Suprapubic skin (tissue), 4 donors: ENCODE measurements around the gene OR6C65.

Experiments
- POLR2A ChIP-seq, 2 donors: fragments of 450-650 bp; IDR thresholded peaks; one replicate each; pipeline ENCODE4 v1.6.1; 2017; ENCODE audit warnings: antibody characterized with exemption in 2 of 2, mild to moderate bottlenecking in 2 of 2, moderate library complexity in 2 of 2
- POLR2AphosphoS5 ChIP-seq, 3 donors: sonication (generic); formaldehyde crosslinking; IDR thresholded peaks; one replicate each; pipeline ENCODE4 v1.6.1; 2017; ENCODE audit warnings: antibody characterized with exemption in 3 of 3
- TF ChIP-seq, protein P1 (sequence below), 2 donors: fragments of 200-600 bp in 1 of 2; fragments of 450-650 bp in 1 of 2; sonication (generic) in 1 of 2; IDR thresholded peaks; one replicate each; pipeline ENCODE4 v1.5.1; 2016 to 2019; ENCODE audit warnings: antibody characterized with exemption in 2 of 2, mild to moderate bottlenecking in 1 of 2, moderate library complexity in 1 of 2

DNA sequence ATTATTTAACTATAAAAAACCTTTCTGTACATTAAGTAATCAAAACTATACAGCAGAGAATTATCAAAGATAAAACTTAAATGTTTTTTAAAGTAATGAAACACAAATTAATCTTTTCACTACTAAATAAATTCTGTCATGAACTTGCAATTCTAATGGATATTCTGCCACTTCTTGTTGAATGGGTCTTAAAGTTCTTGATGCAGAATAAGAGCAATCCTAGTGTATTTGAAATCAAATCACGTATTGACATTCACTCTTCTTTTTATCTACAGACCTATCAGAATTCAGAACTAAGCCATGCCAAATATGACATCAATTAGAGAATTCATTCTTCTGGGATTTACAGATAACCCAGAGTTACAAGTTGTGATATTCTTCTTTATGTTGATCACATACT, at the start of gene OR6C65:
- TF ChIP-seq, protein P1, sequence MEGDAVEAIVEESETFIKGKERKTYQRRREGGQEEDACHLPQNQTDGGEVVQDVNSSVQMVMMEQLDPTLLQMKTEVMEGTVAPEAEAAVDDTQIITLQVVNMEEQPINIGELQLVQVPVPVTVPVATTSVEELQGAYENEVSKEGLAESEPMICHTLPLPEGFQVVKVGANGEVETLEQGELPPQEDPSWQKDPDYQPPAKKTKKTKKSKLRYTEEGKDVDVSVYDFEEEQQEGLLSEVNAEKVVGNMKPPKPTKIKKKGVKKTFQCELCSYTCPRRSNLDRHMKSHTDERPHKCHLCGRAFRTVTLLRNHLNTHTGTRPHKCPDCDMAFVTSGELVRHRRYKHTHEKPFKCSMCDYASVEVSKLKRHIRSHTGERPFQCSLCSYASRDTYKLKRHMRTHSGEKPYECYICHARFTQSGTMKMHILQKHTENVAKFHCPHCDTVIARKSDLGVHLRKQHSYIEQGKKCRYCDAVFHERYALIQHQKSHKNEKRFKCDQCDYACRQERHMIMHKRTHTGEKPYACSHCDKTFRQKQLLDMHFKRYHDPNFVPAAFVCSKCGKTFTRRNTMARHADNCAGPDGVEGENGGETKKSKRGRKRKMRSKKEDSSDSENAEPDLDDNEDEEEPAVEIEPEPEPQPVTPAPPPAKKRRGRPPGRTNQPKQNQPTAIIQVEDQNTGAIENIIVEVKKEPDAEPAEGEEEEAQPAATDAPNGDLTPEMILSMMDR (IDR thresholded peaks at IDR 0.05): no peak
- TF ChIP-seq POLR2AphosphoS5 (IDR thresholded peaks at IDR 0.05): no peak
- no peak for TF ChIP-seq POLR2A (IDR thresholded peaks at IDR 0.05)
